Suprapubic skin (tissue), 4 donors: ENCODE measurements around the gene AP5S1. TPM values are rescaled to one million over a fixed set of nuclear protein-coding genes. Genes with fewer than 3 reads are reported as not detected.

ENCODE experiments used
- DNase-seq, 2 donors: peaks; one replicate each; pipeline ENCODE4 v3.0.0-alpha.2; 2019; ENCODE audit warnings: low spot score in 2 of 2
- H3K27ac ChIP-seq: fragments of 200-600 bp; sonication (generic); one replicate; pipeline ENCODE4 v1.5.1; 2019
- H3K27me3 ChIP-seq: fragments of 200-600 bp; sonication (generic); one replicate; pipeline ENCODE4 v1.5.1; 2019
- H3K36me3 ChIP-seq: fragments of 200-600 bp; sonication (generic); one replicate; pipeline ENCODE4 v1.5.1; 2019
- H3K4me1 ChIP-seq: fragments of 200-600 bp; sonication (generic); one replicate; pipeline ENCODE4 v1.5.1; 2019
- H3K4me3 ChIP-seq: fragments of 200-600 bp; sonication (generic); one replicate; pipeline ENCODE4 v1.5.1; 2019; ENCODE audit warnings: mild to moderate bottlenecking
- H3K9me3 ChIP-seq: fragments of 200-600 bp; sonication (generic); one replicate; pipeline ENCODE4 v1.5.1; 2019
- CTCF ChIP-seq, 2 donors: fragments of 200-600 bp in 1 of 2; fragments of 450-650 bp in 1 of 2; sonication (generic) in 1 of 2; IDR thresholded peaks; one replicate each; pipeline ENCODE4 v1.5.1; 2016 to 2019; ENCODE audit warnings: antibody characterized with exemption in 2 of 2, mild to moderate bottlenecking in 1 of 2, moderate library complexity in 1 of 2
- EP300 ChIP-seq: sonication (generic); formaldehyde crosslinking; IDR thresholded peaks from one replicate; pipeline ENCODE4 v1.6.1; 2017; ENCODE audit warnings: antibody characterized with exemption
- POLR2A ChIP-seq, 2 donors: fragments of 450-650 bp; IDR thresholded peaks; one replicate each; pipeline ENCODE4 v1.6.1; 2017; ENCODE audit warnings: antibody characterized with exemption in 2 of 2, mild to moderate bottlenecking in 2 of 2, moderate library complexity in 2 of 2
- POLR2AphosphoS5 ChIP-seq, 3 donors: sonication (generic); formaldehyde crosslinking; IDR thresholded peaks; one replicate each; pipeline ENCODE4 v1.6.1; 2017; ENCODE audit warnings: antibody characterized with exemption in 3 of 3
- WGBS: methylation state at CpG from one replicate; pipeline ENCODE4 v1.1.5; 2018; 5-methylcytosine and 5-hydroxymethylcytosine counted together
- total RNA-seq, 4 donors: library from RNA; depleted of rRNA; stranded (reverse); fragments of >200 nt; gene quantifications; one replicate each; pipeline ENCODE4 v1.1.0, GENCODE V29; 2016

Gene AP5S1
- total RNA-seq, 4 donors from 2014 or later: 7.7 to 18.3 (median 14.3) TPM

- no peaks in the 10 kb centered on the region for H3K36me3 ChIP-seq
- H3K4me1 ChIP-seq: peaks cover 29% of the 10 kb centered on the region
- H3K9me3 ChIP-seq: no peaks in the 10 kb centered on the region
- WGBS: no CpG with 5 or more reads among the region's 22 CpGs
- no peaks in the 10 kb centered on the region for H3K27me3 ChIP-seq
- TF ChIP-seq CTCF (IDR thresholded peaks at IDR 0.05) (no peak), EP300 (no peak), POLR2A (IDR thresholded peaks at IDR 0.05) (peak in 1 of 2 donors; percentile 1), POLR2AphosphoS5 (IDR thresholded peaks at IDR 0.05) (no peak)
- H3K4me3 ChIP-seq: peak overlapping the region; percentile 98
- peak overlapping the region; percentile 98 for H3K27ac ChIP-seq
- DNase-seq: no peak
Observed at GRCh38 chr20:3846378-3846739, 26.0 kb downstream of the AP5S1 start.

- Histone ChIP-seq H3K27ac (peak within 1 kb of the TSS; percentile 98), H3K9me3 (no peaks in the 10 kb centered on the region), H3K36me3 (no peaks in the 10 kb centered on the region), H3K4me3 (peak within 1 kb of the TSS; percentile 98), H3K4me1 (peaks cover 29% of the 10 kb centered on the region), H3K27me3 (no peaks in the 10 kb centered on the region)
- WGBS: no CpG with 5 or more reads among the region's 72 CpGs
- peak; percentile 93 to 95 for DNase-seq
- TF ChIP-seq POLR2A (IDR thresholded peaks at IDR 0.05) (peak in 1 of 2 donors; percentile 87), CTCF (IDR thresholded peaks at IDR 0.05) (no peak), EP300 (no peak), POLR2AphosphoS5 (IDR thresholded peaks at IDR 0.05) (peak in 2 of 3 donors; percentile 28 to 58)
Observed at GRCh38 chr20:3846740-3847428, 26.5 kb downstream of the AP5S1 start, which contains the start of gene MAVS. TSS of gene MAVS (plus strand) at chr20:3846834. CDS start at chr20:3854625, 7,791 bp downstream.

- no peaks in the 10 kb centered on the region for H3K27me3 ChIP-seq
- H3K27ac ChIP-seq: peak overlapping the region; percentile 98
- DNase-seq: no peak
- H3K4me1 ChIP-seq: peaks cover 29% of the 10 kb centered on the region
- H3K9me3 ChIP-seq: no peaks in the 10 kb centered on the region
- no peaks in the 10 kb centered on the region for H3K36me3 ChIP-seq
- TF ChIP-seq POLR2AphosphoS5 (IDR thresholded peaks at IDR 0.05): no peak
- no peak for TF ChIP-seq EP300
- no peak for TF ChIP-seq POLR2A (IDR thresholded peaks at IDR 0.05)
- no peak for TF ChIP-seq CTCF (IDR thresholded peaks at IDR 0.05)
- 17% methylated on average over 8 of the region's 8 CpGs for WGBS
- H3K4me3 ChIP-seq: peak overlapping the region; percentile 98
Observed at GRCh38 chr20:3847429-3847940, 27.1 kb downstream of the AP5S1 start.

- WGBS: 67% methylated on average over 1 of the region's 1 CpG
- Histone ChIP-seq H3K9me3 (no peaks in the 10 kb centered on the region), H3K27me3 (no peaks in the 10 kb centered on the region), H3K4me3 (no peak overlapping the region), H3K27ac (no peak overlapping the region), H3K4me1 (peaks cover 29% of the 10 kb centered on the region), H3K36me3 (no peaks in the 10 kb centered on the region)
- no peak for TF ChIP-seq POLR2A (IDR thresholded peaks at IDR 0.05)
- TF ChIP-seq POLR2AphosphoS5 (IDR thresholded peaks at IDR 0.05): no peak
- TF ChIP-seq EP300: no peak
- no peak for TF ChIP-seq CTCF (IDR thresholded peaks at IDR 0.05)
- DNase-seq: no peak
Observed at GRCh38 chr20:3848565-3848964, 28.2 kb downstream of the AP5S1 start.

- H3K36me3 ChIP-seq: peaks cover 41% of the 10 kb centered on the region
- TF ChIP-seq POLR2AphosphoS5 (IDR thresholded peaks at IDR 0.05) (no peak), EP300 (no peak), POLR2A (IDR thresholded peaks at IDR 0.05) (no peak)
- no peak overlapping the region for H3K27ac ChIP-seq
- no peak for DNase-seq
- no peak overlapping the region for H3K4me3 ChIP-seq
- no peaks in the 10 kb centered on the region for H3K9me3 ChIP-seq
- WGBS: 53% methylated on average over 4 of the region's 4 CpGs
- peaks cover 8% of the 10 kb centered on the region for H3K4me1 ChIP-seq
- no peaks in the 10 kb centered on the region for H3K27me3 ChIP-seq
Observed at GRCh38 chr20:3854462-3854871, 34.1 kb downstream of the AP5S1 start.
